ENCODE data around the gene GULP1.

GULP1 gene

DNA sequence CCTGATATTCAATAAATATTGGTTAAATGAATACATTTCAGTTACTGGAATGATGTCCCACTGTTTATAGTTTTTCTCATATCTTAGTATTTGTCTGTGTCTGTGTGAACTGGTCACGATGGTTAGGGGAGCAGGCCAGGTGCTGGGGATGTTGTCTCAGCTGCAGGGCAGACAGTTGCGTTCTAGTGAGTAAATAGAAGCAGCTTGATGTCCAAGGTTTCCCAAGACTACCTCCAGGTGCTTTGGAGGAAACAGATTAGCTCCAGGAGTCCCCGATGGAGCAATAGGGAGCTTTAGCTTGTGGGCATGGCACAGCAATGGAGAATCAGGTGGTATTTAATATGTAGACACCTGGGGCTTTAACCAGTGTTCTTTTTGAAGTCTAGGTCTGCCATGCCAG is 75.5 kb downstream of the GULP1 start:
- no peak for DNase-seq (ENCODE audit: low spot score)

DNA sequence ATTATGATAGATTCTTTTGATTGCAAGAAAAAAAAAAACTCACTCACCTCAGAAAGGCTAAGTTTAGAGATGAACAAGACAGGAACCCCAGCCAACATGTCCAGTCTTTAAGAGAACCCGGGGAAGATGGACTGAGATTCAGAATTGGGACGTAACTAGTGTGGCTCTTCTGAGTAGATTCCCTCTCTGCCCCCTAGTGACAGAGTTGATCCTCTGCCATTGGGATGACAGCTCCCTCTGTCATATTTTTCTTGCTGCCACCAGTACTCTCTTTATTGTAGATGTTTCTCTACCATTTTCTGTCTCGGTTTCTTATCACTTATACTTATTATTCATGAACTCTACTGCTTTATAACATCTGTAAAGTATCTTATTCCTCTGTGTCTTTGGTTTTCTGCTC is 77.7 kb downstream of the GULP1 start:
- DNase-seq (ENCODE audit: low spot score): peak; percentile 30

DNA sequence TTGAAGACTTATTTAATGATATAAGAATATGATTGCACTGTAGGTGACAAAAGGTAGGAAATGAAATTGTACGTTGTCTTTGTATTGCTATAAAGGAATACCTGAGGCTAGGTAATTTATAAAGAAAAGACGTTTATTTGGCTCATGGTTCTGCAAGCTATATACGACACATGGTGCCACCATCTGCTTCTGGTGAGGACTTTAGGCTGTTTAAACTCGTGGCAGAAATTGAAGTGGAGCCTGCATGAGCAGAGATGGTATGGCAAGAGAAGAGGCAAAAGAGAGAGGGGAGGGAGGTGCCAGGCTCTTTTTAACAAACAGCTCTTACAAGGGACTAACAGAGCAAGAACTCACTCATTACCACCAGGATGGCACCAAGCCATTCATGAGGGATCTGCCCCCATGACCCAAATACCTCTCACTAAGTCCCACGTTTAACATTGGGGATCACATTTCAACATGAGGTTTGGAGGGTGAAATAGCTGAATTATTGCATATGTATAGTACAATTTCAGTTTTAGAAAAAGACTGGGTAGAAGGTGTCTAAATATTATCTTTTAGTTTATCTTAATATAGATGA is 86.8 kb downstream of the GULP1 start:
- DNase-seq (ENCODE audit: low spot score): no peak

DNA sequence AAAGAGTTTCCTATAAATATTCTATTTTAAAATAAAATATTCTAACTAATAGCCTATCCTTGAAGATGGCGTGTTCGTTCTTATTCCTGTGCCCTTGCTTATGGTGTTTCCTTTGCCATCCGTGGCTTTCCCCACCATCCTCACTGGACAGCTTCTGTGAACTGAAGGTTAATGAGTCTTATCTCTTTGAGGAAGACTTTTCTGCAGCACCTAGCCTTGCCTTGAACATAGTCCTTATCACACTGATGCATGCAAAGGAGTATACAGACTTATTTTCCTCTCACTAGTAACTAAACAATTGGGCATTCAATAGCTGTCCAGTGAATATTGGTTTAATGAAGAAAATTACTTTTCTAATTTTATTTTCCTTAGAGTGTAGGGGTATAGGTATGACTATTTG is 88.1 kb downstream of the GULP1 start:
- DNase-seq (ENCODE audit: low spot score): no peak

DNA sequence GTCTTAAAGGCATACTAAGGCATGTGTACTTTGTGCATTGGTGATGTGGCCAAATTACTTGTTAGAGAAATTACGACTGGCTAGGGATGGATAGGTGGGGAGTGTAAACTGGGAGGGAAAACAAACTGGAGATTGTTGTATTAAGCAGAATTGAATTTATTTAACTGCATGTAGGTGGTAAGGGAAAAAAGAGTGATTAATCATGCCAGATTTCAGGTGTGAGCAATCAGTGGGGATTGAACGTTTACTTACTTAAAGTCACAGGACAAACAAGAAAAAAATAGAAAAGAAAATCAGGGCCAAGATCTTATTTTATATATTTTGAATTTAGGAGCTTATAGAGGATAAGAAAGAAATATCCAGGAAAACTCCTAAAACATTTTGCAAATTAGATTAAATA is 88.6 kb downstream of the GULP1 start:
- DNase-seq (ENCODE audit: low spot score): no peak

DNA sequence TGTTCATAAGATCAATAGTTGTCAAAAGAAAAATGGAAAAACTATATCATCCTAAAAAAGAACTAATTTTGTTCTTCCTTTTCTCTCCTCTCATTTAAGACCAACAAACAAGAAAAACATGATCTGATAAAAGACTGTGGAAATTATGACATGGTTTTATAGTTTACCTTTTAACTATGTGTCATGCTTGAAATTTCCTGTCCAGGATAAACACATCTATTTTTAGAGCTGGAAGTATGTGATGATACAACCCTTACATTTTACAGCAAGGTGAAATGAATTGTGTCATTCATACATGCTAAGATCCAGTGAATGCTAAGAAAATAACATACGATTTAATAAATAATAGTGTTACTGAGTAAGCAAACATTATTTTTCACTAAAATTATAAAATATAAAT is 89.9 kb downstream of the GULP1 start:
- DNase-seq (ENCODE audit: low spot score): no peak

DNA sequence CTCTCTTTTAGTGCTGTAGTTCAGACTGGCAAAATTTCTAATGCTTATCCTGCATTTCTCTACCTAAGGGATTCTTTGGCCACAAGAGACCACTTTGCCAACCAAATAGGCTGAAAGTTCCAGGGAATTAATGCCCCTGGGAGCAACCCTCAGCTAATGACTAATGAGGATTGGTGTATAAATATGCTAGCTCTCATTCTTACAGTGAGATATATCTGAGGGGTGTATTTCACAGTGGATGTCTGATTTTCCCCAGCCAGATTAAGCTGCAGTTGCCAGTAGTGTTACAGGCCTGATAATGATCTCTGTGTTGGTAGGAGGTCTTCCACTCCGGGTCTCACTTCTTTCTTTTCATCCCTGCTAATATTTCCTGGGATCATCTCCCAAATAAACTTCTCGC is 90.4 kb downstream of the GULP1 start:
- DNase-seq (ENCODE audit: low spot score): no peak

DNA sequence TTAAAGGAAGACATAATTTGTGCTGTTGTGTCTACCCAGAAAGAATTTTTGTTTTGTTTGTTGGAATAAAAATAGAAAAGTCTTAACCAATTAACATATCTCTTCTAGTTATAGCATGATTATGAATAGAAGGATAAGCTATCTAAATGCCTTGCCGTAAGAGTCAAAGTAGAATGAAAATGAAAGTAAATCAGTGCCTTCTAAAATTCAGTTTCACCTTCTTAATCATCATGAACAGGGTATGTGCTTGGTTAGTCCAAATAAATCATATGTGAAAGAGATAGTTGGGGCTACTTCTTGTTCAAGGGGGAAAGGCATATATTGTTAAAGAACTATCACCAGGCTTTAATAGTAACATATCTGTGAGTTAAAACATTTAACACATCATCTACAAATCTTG is 91.5 kb downstream of the GULP1 start:
- no peak for DNase-seq (ENCODE audit: low spot score)

DNA sequence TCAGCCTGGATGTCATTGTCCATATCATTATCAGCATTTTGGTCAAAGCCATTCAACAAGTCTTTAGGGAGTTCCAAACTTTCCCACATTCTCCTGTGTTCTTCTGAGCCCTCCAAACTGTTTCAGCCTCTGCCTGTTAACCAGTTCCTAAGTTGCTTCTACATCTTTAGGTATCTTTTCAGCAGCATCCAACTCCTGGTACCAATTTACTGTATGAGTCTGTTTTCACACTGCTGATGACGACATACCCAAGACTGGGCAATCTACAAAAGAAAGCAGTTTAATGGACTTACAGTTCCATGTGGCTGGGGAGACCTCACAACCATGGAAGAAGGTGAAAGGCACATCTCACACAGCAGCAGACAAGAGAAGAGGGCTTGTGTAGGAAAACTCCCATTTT is 94.2 kb downstream of the GULP1 start:
- no peak for DNase-seq (ENCODE audit: low spot score)

DNA sequence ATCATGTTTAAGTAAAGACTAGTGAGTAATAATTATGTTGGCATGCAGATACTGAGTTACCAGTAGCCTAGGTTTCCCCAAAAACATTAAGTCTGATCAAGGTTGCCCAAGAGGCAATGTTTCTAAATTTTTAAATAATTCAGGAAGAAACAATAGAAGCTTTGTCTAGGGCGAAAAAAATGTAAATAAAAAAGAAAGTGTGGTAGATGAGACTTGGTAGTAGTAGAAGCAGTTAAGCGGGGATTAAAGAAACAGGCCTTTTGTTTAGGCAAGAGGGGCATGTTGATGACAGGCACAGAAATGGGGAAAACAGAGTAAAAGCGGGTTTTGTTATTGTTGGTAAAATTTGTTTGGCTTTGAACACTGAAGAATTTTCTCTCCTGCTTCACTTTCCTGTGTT is 97.2 kb downstream of the GULP1 start:
- no peak for DNase-seq (ENCODE audit: low spot score)

DNA sequence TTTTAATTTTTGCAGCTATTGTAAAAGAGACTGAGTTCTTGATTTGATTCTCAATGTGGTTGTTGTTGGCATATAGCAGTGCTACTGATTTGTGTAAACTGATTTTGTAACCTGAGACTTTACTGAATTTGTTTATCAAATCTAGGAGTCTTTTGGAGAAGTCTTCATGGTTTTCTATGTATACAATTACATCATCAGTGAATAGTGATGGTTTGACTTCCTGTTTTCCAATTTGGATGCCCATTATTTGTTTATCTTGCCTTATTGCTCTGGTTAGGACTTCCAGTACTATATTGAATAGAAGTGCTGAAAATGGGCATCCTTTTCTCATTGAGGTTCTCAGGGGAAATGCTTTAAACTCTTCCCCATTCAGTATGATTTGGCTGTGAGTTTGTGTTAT is 99.7 kb downstream of the GULP1 start:
- DNase-seq (ENCODE audit: low spot score): no peak

DNA sequence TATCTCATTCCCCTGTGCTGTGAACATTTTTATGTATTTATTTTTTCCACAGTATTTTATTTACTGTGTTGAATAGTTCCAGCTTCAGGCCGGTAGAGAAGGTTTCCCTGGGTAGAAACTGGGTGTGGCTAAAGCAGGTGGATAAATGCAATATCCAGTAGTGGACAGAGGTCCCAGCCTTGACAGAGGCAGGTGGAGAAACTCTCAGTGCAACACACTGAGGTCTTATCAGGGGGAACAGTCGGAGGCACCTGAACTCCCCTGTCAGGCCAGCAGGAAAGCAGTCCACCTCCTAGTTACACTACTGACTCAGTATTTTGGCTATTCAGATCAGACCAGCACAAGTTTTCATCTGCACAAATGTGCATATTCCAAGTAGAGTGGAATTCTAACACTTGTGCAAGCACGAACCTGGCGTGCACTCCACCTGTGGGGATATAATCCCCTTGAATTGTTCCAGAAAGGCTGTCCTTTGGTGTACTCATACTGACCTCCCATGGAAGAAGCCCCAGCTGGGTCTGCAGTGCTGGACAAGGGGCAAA is 103.3 kb downstream of the GULP1 start:
- no peak for DNase-seq (ENCODE audit: low spot score)

DNA sequence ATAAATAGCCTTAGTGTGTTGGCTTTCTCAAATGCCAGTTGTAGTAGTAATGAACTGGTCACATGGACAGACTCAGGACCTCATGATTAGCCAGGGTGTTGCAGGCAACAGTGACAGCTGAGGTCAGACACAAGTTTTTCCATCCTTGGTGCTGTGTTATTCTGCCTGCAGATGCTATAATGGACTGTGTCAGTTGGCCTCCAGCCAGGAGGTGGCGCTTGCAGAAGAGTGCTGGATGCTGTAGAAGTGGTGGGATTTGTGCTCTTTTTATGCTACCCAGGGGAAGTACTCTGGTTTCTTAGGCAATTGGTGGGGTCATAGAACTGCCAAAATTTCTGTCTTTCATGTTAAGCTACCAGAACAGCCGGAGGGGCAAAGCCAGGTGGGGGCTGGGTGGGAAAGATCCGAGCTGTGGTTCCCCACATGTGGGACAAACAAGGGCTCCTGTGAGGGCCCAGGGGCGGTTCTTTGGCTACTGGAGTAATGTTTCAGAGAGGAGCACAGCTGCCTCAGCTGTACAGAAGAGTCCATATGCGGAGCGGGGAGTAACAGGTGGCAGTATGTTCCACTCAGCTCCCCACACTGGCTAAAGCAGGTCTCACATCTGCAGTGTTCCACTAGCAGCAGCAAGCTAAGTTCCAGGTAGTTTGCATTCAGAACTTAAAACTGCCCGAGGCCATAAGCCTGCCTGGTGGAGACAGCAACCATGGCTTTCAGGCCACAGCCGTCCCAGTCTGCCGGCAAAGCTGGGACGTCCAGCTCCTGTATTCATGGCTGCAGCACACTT is 104.4 kb downstream of the GULP1 start:
- no peak for DNase-seq (ENCODE audit: low spot score)

DNA sequence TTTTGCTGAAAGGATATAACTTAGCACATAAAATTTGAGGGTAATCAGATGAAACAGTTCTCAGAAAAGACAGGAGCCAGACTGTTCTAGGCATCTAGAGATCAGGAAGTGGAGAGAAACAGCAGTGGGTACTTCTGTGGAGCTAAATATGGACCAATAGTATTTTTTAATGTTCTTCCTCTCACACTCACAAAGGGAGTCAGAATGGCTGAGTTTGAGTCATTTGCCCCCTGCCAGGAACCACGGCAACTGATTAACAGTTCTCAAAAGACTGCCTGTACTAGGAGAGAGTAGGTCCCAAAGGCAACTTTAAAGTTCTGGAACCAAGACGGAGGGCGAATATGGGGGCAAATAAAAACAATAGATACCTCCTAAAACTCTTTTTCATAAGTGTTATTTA is 107.5 kb downstream of the GULP1 start:
- DNase-seq (ENCODE audit: low spot score): no peak

DNA sequence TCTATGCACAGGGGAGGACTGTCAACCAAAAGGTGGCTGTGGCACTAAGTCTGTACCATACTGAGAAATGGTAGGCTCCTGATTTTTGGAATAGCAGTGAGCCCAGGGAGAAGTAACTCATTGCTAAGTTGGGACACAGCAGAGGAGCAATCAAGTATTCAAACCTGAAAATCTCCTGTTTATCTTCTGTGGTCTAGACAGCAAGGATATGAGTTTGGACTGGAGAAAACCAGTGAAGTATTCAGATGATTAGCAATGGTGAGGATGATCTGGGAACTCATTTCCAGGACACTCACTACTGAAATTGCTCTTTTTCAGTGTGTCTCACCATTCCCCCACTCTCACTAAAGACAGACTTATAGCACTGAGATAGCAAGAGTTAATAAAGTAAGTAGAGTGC is 112.0 kb downstream of the GULP1 start:
- DNase-seq (ENCODE audit: low spot score): no peak

DNA sequence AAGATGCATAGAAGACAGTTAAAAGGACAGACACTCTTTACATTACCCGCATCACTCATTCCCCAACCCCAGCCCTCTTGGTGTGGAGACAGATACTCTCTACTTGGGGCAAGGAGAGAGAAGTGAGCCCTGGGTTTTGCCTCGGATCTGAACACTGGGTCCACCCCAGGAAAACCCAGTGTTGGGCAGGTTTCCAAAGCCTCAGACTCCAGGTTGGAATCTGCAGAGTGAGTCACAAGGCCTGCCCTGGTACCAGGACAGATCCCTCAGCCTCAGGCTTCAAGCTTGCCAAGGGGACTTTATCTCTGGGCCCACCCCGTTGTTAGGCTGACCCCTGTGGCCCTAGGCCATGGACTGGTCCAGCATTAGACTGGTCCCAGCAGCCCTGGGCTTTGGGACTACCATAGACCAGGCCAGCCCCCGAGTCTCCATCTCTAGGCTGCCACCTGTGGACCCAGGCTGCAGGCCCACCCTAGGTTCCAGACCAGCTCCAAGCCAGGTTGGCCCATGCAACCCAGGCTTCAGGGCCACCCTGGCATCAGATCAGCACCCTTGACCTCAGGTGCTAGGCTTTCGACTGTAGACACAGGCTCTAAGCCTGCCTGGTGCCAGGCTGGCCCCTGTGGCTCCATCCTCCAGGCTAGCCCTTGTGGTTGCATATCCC is 112.8 kb downstream of the GULP1 start:
- no peak for DNase-seq (ENCODE audit: low spot score)

DNA sequence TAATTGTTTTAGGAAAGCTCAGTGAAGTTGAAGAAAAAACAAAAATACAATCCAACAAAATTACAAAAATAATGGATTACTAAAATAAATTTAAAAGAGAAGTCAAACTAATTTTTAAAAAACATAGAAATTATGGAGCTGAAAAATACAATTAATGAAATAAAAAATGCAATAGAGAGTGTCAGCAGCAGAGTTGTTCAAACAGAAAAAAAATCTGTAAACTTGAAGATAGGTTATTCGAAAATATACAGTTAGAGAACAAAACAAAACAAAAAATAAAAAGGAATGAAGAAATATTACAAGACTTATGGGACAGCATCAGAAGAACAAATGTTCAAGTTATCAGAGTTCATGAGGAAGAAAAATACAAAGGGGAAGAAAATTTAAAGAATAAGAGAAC is 114.7 kb downstream of the GULP1 start:
- no peak for DNase-seq (ENCODE audit: low spot score)

DNA sequence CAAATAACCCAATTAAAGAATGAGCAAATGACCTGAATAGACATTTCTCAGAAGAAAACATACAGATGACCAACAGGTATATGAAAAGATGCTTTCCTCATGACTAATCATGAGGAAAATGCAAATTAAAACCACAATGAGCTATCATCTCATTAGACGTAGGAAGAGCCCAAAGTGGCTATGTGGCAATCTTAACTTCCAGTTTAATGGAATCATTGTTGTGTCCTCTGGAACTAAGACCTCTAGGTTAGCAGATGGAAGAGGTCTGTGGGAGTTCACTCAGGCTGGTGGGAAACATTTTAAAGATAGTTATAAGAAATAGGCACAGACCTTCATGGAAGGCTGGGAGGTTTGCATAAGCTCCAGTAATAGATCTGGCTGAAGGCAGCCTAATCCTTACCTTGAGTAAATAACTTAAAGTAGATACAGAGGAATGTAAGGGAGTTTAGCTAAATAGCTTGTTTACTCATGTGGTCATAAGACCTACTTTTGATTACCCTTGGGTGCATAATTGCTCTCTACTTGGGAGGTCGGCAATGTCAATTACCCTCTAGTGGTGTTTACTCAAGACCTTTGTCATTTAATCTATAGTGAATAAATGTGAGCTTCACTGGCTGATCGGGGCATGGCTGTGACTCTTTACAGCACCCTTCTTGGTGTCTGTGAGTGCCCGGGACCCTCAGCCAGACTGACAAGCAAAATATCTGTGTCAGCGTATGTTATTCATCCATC is 119.0 kb downstream of the GULP1 start:
- no peak for DNase-seq (ENCODE audit: low spot score)

DNA sequence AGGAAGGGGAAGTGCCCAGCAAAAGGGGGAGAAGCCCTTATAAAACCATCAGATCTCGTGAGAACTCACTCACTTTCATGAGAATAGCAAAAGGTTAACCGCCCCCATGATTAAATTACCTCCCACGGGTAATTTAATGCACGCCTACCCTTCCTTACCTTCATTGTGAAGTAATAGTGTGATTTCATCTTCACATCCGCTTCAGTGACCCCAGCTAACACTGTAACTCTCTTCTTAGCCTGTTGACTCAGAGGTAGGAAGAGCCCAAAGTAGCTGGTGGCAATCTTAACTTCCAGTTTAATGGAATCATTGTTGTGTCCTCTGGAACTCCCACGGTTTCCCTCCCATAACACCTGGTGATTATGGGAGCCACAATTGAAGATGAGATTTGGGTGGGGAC is 120.5 kb downstream of the GULP1 start:
- DNase-seq (ENCODE audit: low spot score): no peak

DNA sequence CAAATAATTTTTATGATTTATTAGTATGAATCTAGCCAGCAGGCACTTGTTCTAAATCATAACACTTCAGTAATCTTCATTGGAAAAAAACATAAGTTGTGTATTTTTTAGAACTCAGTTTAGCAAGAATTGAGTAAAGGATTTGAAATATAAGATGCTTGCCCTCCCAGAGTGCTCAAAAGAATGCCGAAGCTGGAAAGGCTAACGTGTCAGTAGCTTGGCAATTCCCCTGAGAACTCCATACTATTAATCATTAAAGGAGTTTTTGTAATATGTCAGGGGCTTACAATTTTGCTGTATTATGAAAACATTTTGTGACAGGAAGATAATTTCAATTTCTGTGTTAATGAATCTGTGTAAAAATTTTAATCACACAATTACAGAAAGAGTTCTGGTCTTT is 122.7 kb downstream of the GULP1 start:
- DNase-seq (ENCODE audit: low spot score): no peak

DNA sequence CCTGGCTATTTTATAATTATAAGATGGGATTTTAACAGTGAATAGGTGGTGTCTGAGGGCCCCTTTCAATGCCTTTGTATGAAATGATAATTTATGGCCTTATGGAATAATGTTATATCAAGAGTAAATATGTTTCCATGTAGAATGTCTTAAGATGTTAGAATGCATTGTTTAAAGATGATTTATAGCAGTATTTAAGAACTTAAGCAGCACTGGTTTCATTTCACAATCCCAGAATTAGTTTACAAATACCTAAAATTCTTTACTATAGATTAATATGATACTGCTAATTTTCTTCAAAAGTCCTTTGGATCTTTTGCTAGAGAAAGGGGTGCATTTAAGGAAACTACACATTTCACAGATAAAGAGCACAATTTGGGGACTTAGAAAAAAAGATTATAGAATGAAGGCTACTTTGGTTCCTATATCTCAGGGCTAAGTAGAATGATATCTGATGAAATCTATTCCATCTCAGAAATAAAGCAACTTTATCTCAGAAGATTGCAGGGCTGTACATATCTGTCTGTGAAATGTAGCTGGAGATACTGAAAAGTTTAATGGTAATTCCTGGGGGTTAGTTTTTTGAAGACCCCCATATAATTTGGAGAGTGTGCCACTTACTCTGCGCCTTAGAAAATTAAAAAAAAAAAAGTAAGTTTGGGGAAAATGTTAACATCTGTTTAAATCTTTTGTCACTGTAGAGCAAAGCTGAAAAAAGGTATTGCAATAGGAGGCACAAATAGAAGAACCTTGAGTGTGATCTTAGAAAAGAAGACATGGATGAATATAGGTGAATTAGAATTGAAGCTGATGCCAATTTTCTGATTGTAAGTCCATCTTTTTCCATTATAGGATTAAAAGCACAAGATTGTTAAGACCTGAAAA is 123.4 kb downstream of the GULP1 start:
- no peak for DNase-seq (ENCODE audit: low spot score)

DNA sequence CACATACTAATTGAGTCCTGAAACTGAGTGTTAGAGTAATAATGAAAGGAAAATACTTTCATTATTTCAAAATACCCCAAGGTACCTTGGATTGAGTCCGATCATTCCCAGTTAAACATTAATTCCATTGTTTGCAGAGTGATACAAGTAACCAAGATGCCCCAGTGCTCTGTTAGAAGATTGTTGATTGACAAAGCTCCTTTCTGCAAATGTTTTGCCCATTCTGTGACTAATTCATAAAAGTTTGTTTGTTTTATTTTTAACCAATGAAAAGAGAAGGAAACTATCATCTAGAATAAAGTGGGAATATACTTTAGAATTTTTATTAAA is 124.0 kb downstream of the GULP1 start:
- DNase-seq (ENCODE audit: low spot score): no peak
